SK-N-SH (cell line): ENCODE results near the gene MYMK. TPM values are rescaled to one million over a fixed set of nuclear protein-coding genes. Genes with fewer than 3 reads are reported as not detected.

Source experiments
- CTCF ChIA-PET: fragments of 300-600, 350-600 bp; formaldehyde crosslinking; extraction: SDS; loops from one replicate; lab custom pipeline; 2021; lab: Yijun Ruan, JAX
- POLR2A ChIA-PET: fragments of 350-600 bp; sonication (Branson Sonifier 250); formaldehyde crosslinking; extraction: SDS; loops from one replicate; lab custom pipeline; 2020; ENCODE audit warnings: antibody characterized with exemption, inconsistent platforms; lab: Yijun Ruan, JAX
- DNase-seq: peaks from one replicate; pipeline ENCODE4 v3.0.0; 2012
- H2AFZ ChIP-seq: fragments of 200-600 bp; sonication (generic); 2 replicates; pipeline ENCODE4 v1.8.1; 2016; ENCODE audit warnings: antibody characterized with exemption, mild to moderate bottlenecking, low read depth
- H3F3A ChIP-seq: fragments of 200-600 bp; sonication (generic); replicated peaks from 2 replicates; pipeline ENCODE3; 2016; ENCODE audit warnings: antibody characterized with exemption, mild to moderate bottlenecking; ENCODE audit not compliant: insufficient read depth
- H3K27ac ChIP-seq, 2 experiments: fragments of 200-500 bp in 1 of 2; fragments of 200-600 bp in 1 of 2; sonication (Bioruptor generic) in 1 of 2; sonication (generic), shearing (Covaris generic) in 1 of 2; 2 replicates each; pipeline versions ENCODE4 v1.5.1 to v1.6.1; 2014 to 2016; ENCODE audit warnings: low read depth in 2 of 2, inconsistent platforms in 1 of 2, low read length in 1 of 2, mild to moderate bottlenecking in 1 of 2, mixed read lengths in 1 of 2
- H3K27me3 ChIP-seq: fragments of 200-600 bp; sonication (generic), shearing (Covaris generic); 2 replicates; pipeline ENCODE4 v1.6.1; 2016; ENCODE audit warnings: mixed run types; ENCODE audit not compliant: insufficient read depth
- H3K36me3 ChIP-seq, 2 experiments: fragments of 200-500 bp in 1 of 2; fragments of 200-600 bp in 1 of 2; sonication (Bioruptor generic) in 1 of 2; sonication (generic) in 1 of 2; replicated peaks in 1 of 2; 2 replicates each; pipeline versions ENCODE3 to v1.5.1; 2014 to 2016; ENCODE audit warnings: low read length in 1 of 2, mild to moderate bottlenecking in 1 of 2; ENCODE audit not compliant: insufficient read depth in 2 of 2, control insufficient read depth in 1 of 2
- H3K4me1 ChIP-seq, 2 experiments: fragments of 200-500 bp in 1 of 2; fragments of 200-600 bp in 1 of 2; sonication (Bioruptor generic) in 1 of 2; sonication (generic), shearing (Covaris generic) in 1 of 2; 2 replicates each; pipeline versions ENCODE4 v1.5.1 to v1.6.1; 2014 to 2016; ENCODE audit warnings: low read depth in 1 of 2, low read length in 1 of 2, mixed run types in 1 of 2; ENCODE audit not compliant: insufficient read depth in 2 of 2, control insufficient read depth in 1 of 2
- H3K4me2 ChIP-seq: fragments of 200-600 bp; sonication (generic), shearing (Covaris generic); 2 replicates; pipeline ENCODE4 v1.6.1; 2017; ENCODE audit warnings: mixed run types
- H3K4me3 ChIP-seq, 2 experiments: fragments of 200-500 bp in 1 of 2; fragments of 200-600 bp in 1 of 2; sonication (Bioruptor generic) in 1 of 2; sonication (generic), shearing (Covaris generic) in 1 of 2; 2 replicates each; pipeline versions ENCODE4 v1.5.1 to v1.8.1; 2014 to 2016; ENCODE audit warnings: low read depth in 2 of 2, inconsistent platforms in 1 of 2, low read length in 1 of 2, mild to moderate bottlenecking in 1 of 2, mixed read lengths in 1 of 2, moderate library complexity in 1 of 2
- H3K79me2 ChIP-seq: fragments of 200-600 bp; sonication (generic); 2 replicates; pipeline ENCODE4 v1.8.1; 2017; ENCODE audit warnings: mild to moderate bottlenecking; ENCODE audit not compliant: insufficient read depth
- H3K9ac ChIP-seq: fragments of 200-600 bp; sonication (generic); 2 replicates; pipeline ENCODE4 v1.6.1; 2017; ENCODE audit warnings: mixed run types
- H3K9me2 ChIP-seq: fragments of 200-600 bp; sonication (generic); 2 replicates; pipeline ENCODE4 v1.6.1; 2017; ENCODE audit warnings: mixed run types
- H3K9me3 ChIP-seq: fragments of 200-600 bp; sonication (generic); 2 replicates; pipeline ENCODE4 v1.6.1; 2017; ENCODE audit warnings: mixed run types, mild to moderate bottlenecking, moderate library complexity
- H4K20me1 ChIP-seq: fragments of 200-600 bp; sonication (generic); 2 replicates; pipeline ENCODE4 v1.6.1; 2017; ENCODE audit warnings: mild to moderate bottlenecking, mixed run types; ENCODE audit not compliant: insufficient read depth
- CHD2 ChIP-seq: fragments of 150-350 bp; IDR thresholded peaks from 2 replicates; pipeline ENCODE4 v1.6.1; 2018; ENCODE audit warnings: low read length; ENCODE audit not compliant: partially characterized antibody
- ELF1 ChIP-seq: IDR thresholded peaks from 2 replicates; pipeline ENCODE4 v1.4.0; 2012
- EZH2phosphoT487 ChIP-seq: fragments of 200-600 bp; sonication (generic); IDR thresholded peaks from 2 replicates; pipeline ENCODE4 v1.6.1; 2017; ENCODE audit warnings: low read depth, mixed run types, mild to moderate bottlenecking, antibody characterized with exemption, moderate library complexity, borderline replicate concordance
- FOSL2 ChIP-seq: IDR thresholded peaks from 2 replicates; pipeline ENCODE4 v1.4.0; 2012; ENCODE audit warnings: low read depth, mild to moderate bottlenecking, moderate library complexity, borderline replicate concordance
- FOXJ3 ChIP-seq: sonication (generic); formaldehyde crosslinking; IDR thresholded peaks from 2 replicates; pipeline ENCODE4 v1.5.1; 2020; ENCODE audit warnings: mild to moderate bottlenecking, missing genetic modification reagents
- FOXM1 ChIP-seq: IDR thresholded peaks from 2 replicates; pipeline ENCODE4 v1.4.0; 2012; ENCODE audit warnings: low read depth, mild to moderate bottlenecking
- GATA2 ChIP-seq: sonication (generic); formaldehyde crosslinking; IDR thresholded peaks from 2 replicates; pipeline ENCODE4 v1.5.0; 2020; ENCODE audit warnings: mild to moderate bottlenecking, missing genetic modification reagents
- IRF3 ChIP-seq: fragments of 150-350 bp; IDR thresholded peaks from 2 replicates; pipeline ENCODE4 v1.6.1; 2016; ENCODE audit warnings: mild to moderate bottlenecking, low read depth, low read length
- JUND ChIP-seq: IDR thresholded peaks from 2 replicates; pipeline ENCODE4 v1.4.0; 2012
- MEF2A ChIP-seq: IDR thresholded peaks from 2 replicates; pipeline ENCODE4 v1.4.0; 2012; ENCODE audit warnings: low read depth, borderline replicate concordance
- MXI1 ChIP-seq: IDR thresholded peaks from 2 replicates; pipeline ENCODE4 v1.6.1; 2012; ENCODE audit warnings: mild to moderate bottlenecking, low read depth, low read length, improper control_type of control experiment
- POLR2AphosphoS5 ChIP-seq: IDR thresholded peaks from 2 replicates; pipeline ENCODE4 v1.6.1; 2012; ENCODE audit warnings: low read depth, low read length
- RAD21 ChIP-seq: IDR thresholded peaks from 2 replicates; pipeline ENCODE4 v1.6.1; 2012; ENCODE audit warnings: mild to moderate bottlenecking, low read length
- RFX5 ChIP-seq: IDR thresholded peaks from 2 replicates; pipeline ENCODE4 v1.6.1; 2012; ENCODE audit warnings: mild to moderate bottlenecking, improper control_type of control experiment, low read length
- RXRA ChIP-seq: IDR thresholded peaks from 2 replicates; pipeline ENCODE4 v1.4.0; 2012; ENCODE audit warnings: low read depth, mild to moderate bottlenecking, borderline replicate concordance
- SIN3A ChIP-seq: IDR thresholded peaks from 2 replicates; pipeline ENCODE4 v1.6.1; 2012; ENCODE audit warnings: low read depth, mild to moderate bottlenecking, low read length, moderate library complexity, borderline replicate concordance
- SMC3 ChIP-seq: IDR thresholded peaks from 2 replicates; pipeline ENCODE4 v1.6.1; 2012; ENCODE audit warnings: low read depth, low read length, improper control_type of control experiment
- TAF1 ChIP-seq: IDR thresholded peaks from 2 replicates; pipeline ENCODE4 v1.6.1; 2012; ENCODE audit warnings: low read depth, mild to moderate bottlenecking, low read length, moderate library complexity, borderline replicate concordance
- TCF12 ChIP-seq: IDR thresholded peaks from 2 replicates; pipeline ENCODE4 v1.4.0; 2012
- USF2 ChIP-seq: fragments of 150-350 bp; IDR thresholded peaks from 2 replicates; pipeline ENCODE4 v1.6.1; 2017; ENCODE audit warnings: antibody characterized with exemption, low read length, low read depth, borderline replicate concordance
- YY1 ChIP-seq: IDR thresholded peaks from 2 replicates; pipeline ENCODE4 v1.4.0; 2012; ENCODE audit warnings: low read depth, mild to moderate bottlenecking
- WGBS: methylation state at CpG from one replicate; pipeline ENCODE4 v1.1.6; 2017; ENCODE audit warnings: low lambda C conversion rate; 5-methylcytosine and 5-hydroxymethylcytosine counted together
- polyA plus RNA-seq, 3 experiments: library from polyadenylated mRNA; depleted of rRNA; stranded (reverse); fragments of >200 nt; gene quantifications; 2 replicates each; pipeline ENCODE4 v1.2.3, GENCODE V29; 2012
- TF ChIP-seq, protein P1 (sequence below): IDR thresholded peaks from 2 replicates; pipeline ENCODE4 v1.4.0; 2012; ENCODE audit warnings: low read depth, borderline replicate concordance
- TF ChIP-seq, protein P2 (sequence below): IDR thresholded peaks from 2 replicates; pipeline ENCODE4 v1.4.0; 2012; ENCODE audit warnings: low read depth

Gene MYMK
- polyA plus RNA-seq, 1 of the 3 experiments (the other 2 are of a cell fraction): not detected

- no peaks in the 10 kb centered on the region for H3K9me2 ChIP-seq
- H3K79me2 ChIP-seq: peaks cover 4% of the 10 kb centered on the region; the same call in 1 of the 2 replicates
- no peak overlapping the region for H2AFZ ChIP-seq
- H3K9ac ChIP-seq: no peak overlapping the region
- peaks cover 0 to 20% of the 10 kb centered on the region in 2 experiments; a peak in 1 of 4 replicates for H3K4me1 ChIP-seq
- H3K36me3 ChIP-seq: no peaks in the 10 kb centered on the region
- no peaks in the 10 kb centered on the region for H4K20me1 ChIP-seq
- 93% methylated on average over 8 of the region's 9 CpGs for WGBS
- H3K9me3 ChIP-seq: no peaks in the 10 kb centered on the region
- ChIA-PET CTCF (interaction anchor here (0.7 to 3.9 kb wide), 7 partner anchors 10 to 298 kb away, joined by 3 to 23 read pairs (median 4); no protein-coding TSS in a partner anchor), POLR2A (interaction anchor here (0.6 kb wide), 1 partner anchor 50 kb away, joined by 3 read pairs; no protein-coding TSS in a partner anchor)
- no peak overlapping the region for H3K27ac ChIP-seq
- TF ChIP-seq, protein P1, sequence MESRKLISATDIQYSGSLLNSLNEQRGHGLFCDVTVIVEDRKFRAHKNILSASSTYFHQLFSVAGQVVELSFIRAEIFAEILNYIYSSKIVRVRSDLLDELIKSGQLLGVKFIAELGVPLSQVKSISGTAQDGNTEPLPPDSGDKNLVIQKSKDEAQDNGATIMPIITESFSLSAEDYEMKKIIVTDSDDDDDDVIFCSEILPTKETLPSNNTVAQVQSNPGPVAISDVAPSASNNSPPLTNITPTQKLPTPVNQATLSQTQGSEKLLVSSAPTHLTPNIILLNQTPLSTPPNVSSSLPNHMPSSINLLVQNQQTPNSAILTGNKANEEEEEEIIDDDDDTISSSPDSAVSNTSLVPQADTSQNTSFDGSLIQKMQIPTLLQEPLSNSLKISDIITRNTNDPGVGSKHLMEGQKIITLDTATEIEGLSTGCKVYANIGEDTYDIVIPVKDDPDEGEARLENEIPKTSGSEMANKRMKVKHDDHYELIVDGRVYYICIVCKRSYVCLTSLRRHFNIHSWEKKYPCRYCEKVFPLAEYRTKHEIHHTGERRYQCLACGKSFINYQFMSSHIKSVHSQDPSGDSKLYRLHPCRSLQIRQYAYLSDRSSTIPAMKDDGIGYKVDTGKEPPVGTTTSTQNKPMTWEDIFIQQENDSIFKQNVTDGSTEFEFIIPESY: no peak
- no peak for TF ChIP-seq POLR2AphosphoS5
- no peak for TF ChIP-seq SIN3A
- TF ChIP-seq FOXM1: no peak
- TF ChIP-seq RXRA: no peak
- TF ChIP-seq USF2: no peak
- H3K4me2 ChIP-seq: no peak overlapping the region
- H3K27me3 ChIP-seq: no peaks in the 10 kb centered on the region
- DNase-seq: no peak
- no peak overlapping the region for H3K4me3 ChIP-seq
- H3F3A ChIP-seq: no peaks in the 10 kb centered on the region
These were observed 41.1 kb downstream of the MYMK start for GRCh38 chr9:133483611-133484010.

GRCh38 chr9:133478851-133479711 lies 45.7 kb downstream of the MYMK start, which contains the start of gene SLC2A6:
Gene SLC2A6 (minus strand): TSS chr9:133479099. CDS start chr9:133479059, 40 bp downstream.
- peaks cover 0 to 28% of the 10 kb centered on the region in 2 experiments; a peak in 1 of 4 replicates for H3K4me1 ChIP-seq
- WGBS: 5% methylated on average over 60 of the region's 84 CpGs

More at GRCh38 chr9:133478851-133479711, 45.7 kb downstream of the MYMK start, which contains the start of gene SLC2A6:
- Histone ChIP-seq H3K9me3 (no peaks in the 10 kb centered on the region), H4K20me1 (no peaks in the 10 kb centered on the region), H2AFZ (peak within 1 kb of the TSS; percentile 94), H3K27ac (peak within 1 kb of the TSS in 1 of 2 experiments; percentile 79; a peak in 2 of 4 replicates), H3K27me3 (no peaks in the 10 kb centered on the region), H3K4me2 (peak within 1 kb of the TSS; percentile 98), H3K9me2 (no peaks in the 10 kb centered on the region), H3K36me3 (peaks cover 0 to 16% of the 10 kb centered on the region in 2 experiments), H3K79me2 (peaks cover 12% of the 10 kb centered on the region; the same call in 1 of the 2 replicates), H3K9ac (peak within 1 kb of the TSS; percentile 82), H3K4me3 (peak within 1 kb of the TSS; percentile 66 to 84), H3F3A (no peaks in the 10 kb centered on the region)
- CTCF ChIA-PET: interaction anchor here (0.8 to 1.5 kb wide), 10 partner anchors 10 to 264 kb away, joined by 3 to 4 read pairs (median 3); partner anchors contain the start of genes SURF1 and SURF2
- peak; percentile 98 for DNase-seq
- POLR2A ChIA-PET: interaction anchor here (0.6 to 2.3 kb wide), 11 partner anchors 10 to 89 kb away, joined by 3 to 15 read pairs (median 3); partner anchors contain the start of gene CACFD1
- TF ChIP-seq RAD21 (no peak), CHD2 (no peak), IRF3 (no peak), GATA2 (no peak), FOXJ3 (CRISPR knock-in tag) (no peak), ELF1 (no peak), JUND (no peak), TCF12 (no peak), YY1 (no peak), SIN3A (no peak), SMC3 (no peak), EZH2phosphoT487 (no peak), TAF1 (0 out of 2 replicates have a peak, but pooled peaks have one; percentile 33), POLR2AphosphoS5 (peak; percentile 66; the same call in 1 of the 2 replicates), MEF2A (no peak), RFX5 (peak; percentile 58; the same call in 1 of the 2 replicates), FOSL2 (no peak), MXI1 (peak; percentile 91)
- TF ChIP-seq, protein P2, sequence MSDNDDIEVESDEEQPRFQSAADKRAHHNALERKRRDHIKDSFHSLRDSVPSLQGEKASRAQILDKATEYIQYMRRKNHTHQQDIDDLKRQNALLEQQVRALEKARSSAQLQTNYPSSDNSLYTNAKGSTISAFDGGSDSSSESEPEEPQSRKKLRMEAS: peak; percentile 87
